Mesendoderm (in vitro differentiated cells): ENCODE data around the gene SELENON.

Experiments used
- DNase-seq: peaks from one replicate; pipeline ENCODE4 v3.0.0; 2013
- H2AK5ac ChIP-seq: 2 replicates; pipeline ENCODE4 v1.6.1; 2013; ENCODE audit warnings: low read length, inconsistent platforms
- H2BK120ac ChIP-seq: 2 replicates; pipeline ENCODE4 v1.6.1; 2013; ENCODE audit warnings: low read depth, mild to moderate bottlenecking, low read length, moderate library complexity, mixed read lengths
- H2BK15ac ChIP-seq: replicated peaks from 2 replicates; pipeline ENCODE4 v1.6.1; 2013; ENCODE audit warnings: low read depth, mild to moderate bottlenecking, moderate library complexity
- H2BK5ac ChIP-seq: 2 replicates; pipeline ENCODE4 v1.6.1; 2013; ENCODE audit warnings: low read length, inconsistent platforms
- H3K18ac ChIP-seq: 2 replicates; pipeline ENCODE4 v1.6.1; 2013; ENCODE audit warnings: mild to moderate bottlenecking, low read length, mixed read lengths
- H3K23ac ChIP-seq: one replicate; pipeline ENCODE4 v1.6.1; 2013; ENCODE audit warnings: low read length
- H3K27ac ChIP-seq: 2 replicates; pipeline ENCODE4 v1.5.1; 2013; ENCODE audit warnings: low read depth, mild to moderate bottlenecking, inconsistent platforms, low read length, moderate library complexity
- H3K27me3 ChIP-seq: 2 replicates; pipeline ENCODE4 v1.6.1; 2013; ENCODE audit warnings: low read length, control low read depth, mild to moderate bottlenecking, inconsistent platforms; ENCODE audit not compliant: insufficient read depth, poor library complexity
- H3K36me3 ChIP-seq: 2 replicates; pipeline ENCODE4 v1.6.1; 2013; ENCODE audit warnings: low read length, inconsistent platforms; ENCODE audit not compliant: control insufficient read depth, insufficient read depth
- H3K4ac ChIP-seq: one replicate; pipeline ENCODE4 v1.6.1; 2013; ENCODE audit warnings: low read depth, mild to moderate bottlenecking, low read length, moderate library complexity
- H3K4me1 ChIP-seq: 2 replicates; pipeline ENCODE4 v1.6.1; 2013; ENCODE audit warnings: low read depth, low read length, inconsistent platforms; ENCODE audit not compliant: control insufficient read depth
- H3K4me2 ChIP-seq: 2 replicates; pipeline ENCODE4 v1.6.1; 2013; ENCODE audit warnings: low read length
- H3K4me3 ChIP-seq: 2 replicates; pipeline ENCODE4 v1.5.1; 2013; ENCODE audit warnings: mild to moderate bottlenecking, low read length
- H3K56ac ChIP-seq: one replicate; pipeline ENCODE4 v1.6.1; 2013; ENCODE audit warnings: low read length
- H3K79me1 ChIP-seq: 2 replicates; pipeline ENCODE4 v1.6.1; 2013; ENCODE audit warnings: low read length, inconsistent platforms
- H3K79me2 ChIP-seq: 2 replicates; pipeline ENCODE4 v1.6.1; 2013; ENCODE audit warnings: mild to moderate bottlenecking, low read length; ENCODE audit not compliant: control insufficient read depth, insufficient read depth
- H3K9ac ChIP-seq: 2 replicates; pipeline ENCODE4 v1.6.1; 2013; ENCODE audit warnings: low read length, inconsistent platforms
- H4K5ac ChIP-seq: one replicate; pipeline ENCODE4 v1.6.1; 2013; ENCODE audit warnings: low read length
- H4K8ac ChIP-seq: one replicate; pipeline ENCODE4 v1.6.1; 2013; ENCODE audit warnings: low read depth, mild to moderate bottlenecking, control low read depth, low read length, moderate library complexity
- WGBS: extraction: QIAGEN DNeasy Blood & Tissue Kit; methylation state at CpG from one replicate; pipeline ENCODE4 v1.1.7; 2013; ENCODE audit warnings: low lambda C conversion rate, missing lambda C conversion rate; ENCODE audit not compliant: insufficient coverage; ENCODE audit errors: extremely low coverage; 5-methylcytosine and 5-hydroxymethylcytosine counted together

SELENON gene

DNA sequence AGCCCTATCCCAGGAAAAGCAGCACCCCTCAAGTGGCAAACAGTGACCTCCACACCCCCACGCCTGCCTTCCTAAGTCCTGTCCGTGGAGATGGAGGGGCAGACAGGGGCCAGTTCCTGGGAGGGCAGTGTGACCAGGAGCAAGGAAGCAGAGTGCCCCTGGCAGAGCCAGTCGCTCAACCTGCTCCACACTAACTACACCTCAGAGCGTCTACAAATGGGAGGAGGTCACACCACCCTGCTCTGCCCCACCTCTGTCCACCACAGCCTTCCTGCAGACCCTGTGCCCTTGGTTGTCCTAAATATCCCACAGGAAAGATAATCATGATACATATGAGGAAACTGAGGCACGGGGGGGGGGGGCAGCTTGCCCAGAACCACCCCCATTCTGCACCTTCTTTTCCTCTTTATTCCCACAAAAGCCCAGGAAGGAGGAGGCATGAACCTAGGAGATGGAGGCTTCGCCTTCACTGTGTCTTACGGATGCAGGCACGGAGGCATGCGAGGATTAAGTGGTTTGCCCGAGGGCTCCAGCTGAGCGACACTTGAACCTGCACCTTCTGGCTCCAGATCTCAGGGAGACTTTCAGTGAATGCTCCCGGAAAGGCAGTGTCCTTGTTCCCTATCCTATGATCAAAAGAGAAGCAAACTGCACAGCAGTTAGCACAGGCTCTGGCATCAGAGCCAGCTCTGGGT is 42.7 kb upstream of the SELENON start:
- Histone ChIP-seq H4K5ac (no peak overlapping the region), H3K79me1 (no peaks in the 10 kb centered on the region), H2BK5ac (no peak overlapping the region), H2BK120ac (no peak overlapping the region), H2BK15ac (no peak overlapping the region), H3K9ac (no peak overlapping the region), H3K18ac (no peak overlapping the region), H3K4me3 (no peak overlapping the region), H3K23ac (no peak overlapping the region), H2AK5ac (no peak overlapping the region), H3K27ac (no peak overlapping the region), H3K79me2 (no peaks in the 10 kb centered on the region), H3K36me3 (no peaks in the 10 kb centered on the region), H3K56ac (no peak overlapping the region), H3K27me3 (no peaks in the 10 kb centered on the region), H4K8ac (no peak overlapping the region), H3K4ac (no peak overlapping the region), H3K4me2 (no peak overlapping the region), H3K4me1 (peaks cover 2% of the 10 kb centered on the region)
- DNase-seq: no peak
- no CpG with 5 or more reads among the region's 12 CpGs for WGBS

DNA sequence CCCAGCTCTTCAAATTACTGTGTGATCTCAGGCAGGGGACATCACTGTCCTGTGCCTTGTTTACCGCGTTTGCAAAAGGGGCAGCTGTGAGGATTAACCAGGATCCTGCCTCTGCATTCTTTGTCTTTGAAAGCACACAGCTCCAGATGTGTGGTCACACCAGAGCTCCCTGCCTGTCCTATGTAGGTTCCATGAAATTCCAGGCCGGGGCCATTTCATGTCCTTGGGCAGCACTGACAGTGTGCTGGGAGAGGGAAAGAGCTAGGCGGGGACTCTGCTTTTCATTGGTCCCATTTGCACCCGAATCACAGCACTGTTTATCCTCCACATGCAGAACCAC is 42.2 kb upstream of the SELENON start:
- Histone ChIP-seq H3K4me1 (peaks cover 2% of the 10 kb centered on the region), H3K4me3 (no peak overlapping the region), H2AK5ac (no peak overlapping the region), H2BK120ac (no peak overlapping the region), H3K23ac (no peak overlapping the region), H3K4me2 (no peak overlapping the region), H3K18ac (no peak overlapping the region), H4K8ac (no peak overlapping the region), H2BK5ac (no peak overlapping the region), H3K9ac (no peak overlapping the region), H2BK15ac (no peak overlapping the region), H3K79me1 (no peaks in the 10 kb centered on the region), H3K36me3 (no peaks in the 10 kb centered on the region), H3K56ac (no peak overlapping the region), H3K79me2 (no peaks in the 10 kb centered on the region), H4K5ac (no peak overlapping the region), H3K27me3 (no peaks in the 10 kb centered on the region), H3K27ac (no peak overlapping the region), H3K4ac (no peak overlapping the region)
- DNase-seq: no peak
- WGBS: no CpG with 5 or more reads among the region's 5 CpGs

DNA sequence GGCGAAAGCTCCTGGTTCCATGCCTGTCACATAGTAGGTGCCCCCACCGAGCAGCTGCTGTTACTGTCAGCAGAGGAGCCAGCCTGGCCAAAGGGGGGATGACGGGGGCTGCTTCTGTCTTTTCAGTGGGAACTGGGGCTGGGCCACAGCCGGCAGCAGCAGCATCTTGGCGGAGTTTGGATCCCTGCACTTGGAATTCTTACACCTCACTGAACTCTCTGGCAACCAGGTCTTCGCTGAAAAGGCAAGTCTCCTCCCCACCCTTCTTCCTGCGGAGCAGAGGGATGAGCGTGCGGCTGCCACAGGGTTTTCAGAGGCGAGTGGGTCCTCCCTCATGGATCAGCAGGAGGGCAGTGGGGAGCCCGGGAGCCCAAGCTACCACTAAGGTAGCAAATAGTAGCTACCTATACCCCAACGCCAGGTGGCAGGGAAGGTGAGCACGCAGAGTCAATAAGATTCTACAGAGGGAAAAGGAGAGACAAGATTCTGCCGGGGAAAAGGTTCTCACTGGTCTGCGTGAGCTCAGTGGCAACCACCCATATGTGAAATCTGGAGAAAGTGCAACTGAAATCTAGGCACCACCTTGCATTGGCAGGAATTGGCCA is 41.4 kb upstream of the SELENON start:
- Histone ChIP-seq H4K5ac (no peak overlapping the region), H3K4ac (no peak overlapping the region), H3K4me2 (no peak overlapping the region), H2BK5ac (no peak overlapping the region), H4K8ac (no peak overlapping the region), H2BK120ac (no peak overlapping the region), H3K23ac (no peak overlapping the region), H3K18ac (no peak overlapping the region), H3K9ac (no peak overlapping the region), H2AK5ac (no peak overlapping the region), H2BK15ac (no peak overlapping the region), H3K79me2 (no peaks in the 10 kb centered on the region), H3K36me3 (no peaks in the 10 kb centered on the region), H3K4me3 (no peak overlapping the region), H3K4me1 (peaks cover 2% of the 10 kb centered on the region), H3K79me1 (no peaks in the 10 kb centered on the region), H3K27ac (no peak overlapping the region), H3K56ac (no peak overlapping the region), H3K27me3 (no peaks in the 10 kb centered on the region)
- no peak for DNase-seq
- no CpG with 5 or more reads among the region's 15 CpGs for WGBS

DNA sequence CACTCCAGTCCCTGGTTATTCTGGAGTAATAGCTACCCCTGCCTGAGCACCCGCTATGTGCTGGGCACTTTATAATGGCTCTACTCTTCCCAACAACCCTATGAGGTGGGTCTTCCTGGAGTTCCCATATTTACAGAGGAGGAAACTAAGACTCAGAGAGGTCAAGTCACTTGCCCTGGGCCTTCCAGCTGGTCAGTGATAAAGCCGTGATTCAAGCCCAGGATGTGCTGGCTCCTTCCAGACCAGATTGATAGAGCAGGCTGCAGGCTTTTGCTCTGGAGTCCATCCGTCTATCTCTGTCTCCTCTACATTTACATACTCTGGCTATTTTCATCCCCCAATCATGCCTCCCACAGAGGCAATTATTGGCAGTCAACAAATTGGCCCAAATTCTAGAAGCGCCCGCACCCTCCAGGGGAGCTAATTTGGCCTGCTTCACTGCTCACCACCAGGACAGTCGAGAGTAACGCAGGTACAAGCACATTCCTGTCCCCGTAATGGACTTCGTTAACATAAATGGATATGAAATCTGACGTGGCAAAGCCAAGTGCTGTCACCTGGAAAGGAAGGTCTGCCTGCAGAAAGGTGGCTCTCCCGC is 39.8 kb upstream of the SELENON start:
- Histone ChIP-seq H3K79me2 (no peaks in the 10 kb centered on the region), H3K9ac (no peak overlapping the region), H4K8ac (no peak overlapping the region), H3K23ac (no peak overlapping the region), H3K4ac (no peak overlapping the region), H2BK120ac (no peak overlapping the region), H2AK5ac (no peak overlapping the region), H3K18ac (no peak overlapping the region), H4K5ac (no peak overlapping the region), H3K4me2 (no peak overlapping the region), H3K79me1 (no peaks in the 10 kb centered on the region), H2BK5ac (no peak overlapping the region), H3K4me1 (peaks cover 2% of the 10 kb centered on the region), H3K27ac (no peak overlapping the region), H3K56ac (no peak overlapping the region), H2BK15ac (no peak overlapping the region), H3K4me3 (no peak overlapping the region), H3K36me3 (no peaks in the 10 kb centered on the region), H3K27me3 (no peaks in the 10 kb centered on the region)
- peak; percentile 18 for DNase-seq
- no CpG with 5 or more reads among the region's 11 CpGs for WGBS

DNA sequence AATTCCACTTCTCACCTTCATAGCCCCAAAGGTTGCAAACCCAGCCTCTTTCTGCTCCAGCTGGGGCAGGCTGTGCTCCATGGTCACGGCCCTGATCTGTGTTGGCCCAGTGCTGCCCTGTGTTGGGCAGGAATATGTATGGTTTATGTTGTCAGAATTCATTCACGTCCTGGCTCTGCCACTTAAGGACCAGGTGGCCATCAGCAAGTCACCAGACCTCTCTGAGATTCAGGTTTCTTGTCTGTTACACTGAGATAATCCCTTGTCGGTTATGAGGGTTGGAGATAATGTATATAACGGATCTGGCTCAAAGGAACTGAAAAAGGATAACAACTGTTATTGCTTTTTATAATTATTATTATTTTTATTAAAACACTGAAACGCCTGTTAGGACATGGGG is 39.1 kb upstream of the SELENON start:
- no peak overlapping the region for H3K4ac ChIP-seq
- no peak overlapping the region for H3K9ac ChIP-seq
- H2BK15ac ChIP-seq: no peak overlapping the region
- no peak overlapping the region for H3K23ac ChIP-seq
- H3K4me3 ChIP-seq: no peak overlapping the region
- H3K4me1 ChIP-seq: peaks cover 2% of the 10 kb centered on the region
- no peak overlapping the region for H2BK5ac ChIP-seq
- H3K4me2 ChIP-seq: no peak overlapping the region
- H3K36me3 ChIP-seq: no peaks in the 10 kb centered on the region
- no peak overlapping the region for H3K18ac ChIP-seq
- H3K79me2 ChIP-seq: no peaks in the 10 kb centered on the region
- no CpG with 5 or more reads among the region's 5 CpGs for WGBS
- no peak overlapping the region for H2AK5ac ChIP-seq
- H3K79me1 ChIP-seq: no peaks in the 10 kb centered on the region
- no peak for DNase-seq
- H2BK120ac ChIP-seq: no peak overlapping the region
- no peak overlapping the region for H3K27ac ChIP-seq
- H4K8ac ChIP-seq: no peak overlapping the region
- H3K56ac ChIP-seq: no peak overlapping the region
- H4K5ac ChIP-seq: no peak overlapping the region
- no peaks in the 10 kb centered on the region for H3K27me3 ChIP-seq
